ENCODE data around the gene SDHA. TPM values are rescaled to one million over a fixed set of nuclear protein-coding genes. Genes with fewer than 3 reads are reported as not detected.
"Not testable (repeated sequence)": the region's sequence is repeated elsewhere in the genome, so short reads cannot be mapped to it uniquely, and the experiment has no call there.

The SDHA gene
- total RNA-seq, 1 donor from 2014 or later: 91.7 TPM

DNA sequence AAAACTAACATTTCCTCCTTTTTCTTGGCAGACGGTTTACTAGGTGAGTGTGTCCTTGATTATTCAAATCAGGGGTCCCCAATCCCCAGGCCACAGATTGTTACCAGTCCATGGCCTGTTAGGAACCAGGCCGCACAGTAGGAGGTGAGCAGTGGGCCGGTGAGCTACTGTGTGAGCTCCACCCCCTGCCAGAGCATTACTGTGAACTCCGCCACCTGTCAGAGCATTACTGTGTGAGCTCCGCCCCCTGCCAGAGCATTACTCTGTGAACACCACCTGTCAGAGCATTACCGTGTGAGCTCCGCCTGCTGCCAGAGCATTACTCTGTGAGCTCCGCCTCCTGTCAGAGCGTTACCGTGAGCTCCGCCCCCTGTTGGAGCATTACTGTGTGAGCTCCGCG lies 39.0 kb downstream of the SDHA start:
- H3K36me3 ChIP-seq (ENCODE audit: insufficient read depth, low read length): peaks cover 14% of the 10 kb centered on the region
- DNase-seq (ENCODE audit: low read depth) (no peak), FAIRE-seq (no peak)
- no peaks in the 10 kb centered on the region for H4K20me1 ChIP-seq (ENCODE audit: insufficient read depth, low read length)
- no peak overlapping the region for H3K9ac ChIP-seq (ENCODE audit: low read length)
- TF ChIP-seq CTCF (IDR thresholded peaks at IDR 0.05; ENCODE audit: insufficient read depth, low read depth, low read length) (no peak), EZH2 (IDR thresholded peaks at IDR 0.05; ENCODE audit: insufficient read depth, low read length) (no peak)
- no peaks in the 10 kb centered on the region for H3K4me1 Mint-ChIP-seq (ENCODE audit: low read depth, unreplicated experiment)
- no peak overlapping the region for H3K4me2 ChIP-seq (ENCODE audit: low read length)
- no peaks in the 10 kb centered on the region for H3K27me3 Mint-ChIP-seq (ENCODE audit: low read depth, unreplicated experiment)
- no peak overlapping the region for H3K27ac Mint-ChIP-seq (ENCODE audit: unreplicated experiment)
- H3K27ac ChIP-seq (ENCODE audit: low read depth, low read length): no peak overlapping the region
- H3K9me3 ChIP-seq (ENCODE audit: insufficient read depth, low read depth, low read length): peaks cover 3% of the 10 kb centered on the region
- peaks cover 3% of the 10 kb centered on the region for H3K4me1 ChIP-seq (ENCODE audit: insufficient read depth, low read length)
- no peak overlapping the region for H2AFZ ChIP-seq (ENCODE audit: low read depth, low read length)
- no peak overlapping the region for H3K4me3 Mint-ChIP-seq (ENCODE audit: unreplicated experiment)
- peaks cover 29% of the 10 kb centered on the region for H3K36me3 Mint-ChIP-seq (ENCODE audit: low read depth, unreplicated experiment)
- no peak overlapping the region for H3K4me3 ChIP-seq (ENCODE audit: insufficient read depth, low read depth, low read length)
- no peaks in the 10 kb centered on the region for H3K27me3 ChIP-seq (ENCODE audit: insufficient read depth, low read length)
- H3K79me2 ChIP-seq (ENCODE audit: insufficient read depth, low read length): no peaks in the 10 kb centered on the region
- peaks cover 8% of the 10 kb centered on the region for H3K9me3 Mint-ChIP-seq (ENCODE audit: unreplicated experiment)

DNA sequence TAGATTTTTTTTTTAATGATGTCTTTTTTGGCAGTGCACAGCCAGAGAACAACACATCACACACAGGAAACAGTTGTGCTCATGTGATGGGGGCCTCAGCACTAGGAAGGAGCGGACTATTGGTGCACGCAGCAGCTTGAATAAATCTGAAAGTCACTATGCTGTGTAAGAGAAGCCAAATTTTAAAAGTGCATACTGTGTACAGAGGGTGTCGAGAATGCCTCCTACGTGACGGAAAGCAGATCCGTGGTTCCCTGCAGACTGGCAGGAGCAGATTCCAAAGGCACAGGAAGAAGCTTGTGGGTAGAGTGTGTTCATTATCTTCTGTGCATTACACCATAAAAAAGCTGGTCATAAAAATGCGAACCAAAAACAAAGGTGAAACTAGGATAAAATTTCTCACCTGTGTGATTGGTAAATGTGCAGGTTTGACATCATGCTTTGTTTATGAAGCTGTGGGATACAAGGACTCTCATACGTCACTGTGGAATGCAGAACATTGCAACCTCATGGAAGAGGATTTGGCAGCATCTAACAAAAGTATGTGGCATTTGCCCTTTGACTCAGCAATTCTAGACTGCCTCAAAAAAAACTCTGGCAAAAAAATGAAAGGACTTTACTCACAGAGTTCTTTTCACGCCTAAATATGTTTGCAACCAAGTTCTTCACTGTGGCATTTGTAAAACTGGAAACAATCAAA lies 45.3 kb downstream of the SDHA start:
- not testable (repeated sequence) for H3K4me3 ChIP-seq (ENCODE audit: insufficient read depth, low read depth, low read length); H3K79me2 ChIP-seq (ENCODE audit: insufficient read depth, low read length); H2AFZ ChIP-seq (ENCODE audit: low read depth, low read length); H3K9me3 ChIP-seq (ENCODE audit: insufficient read depth, low read depth, low read length); H3K27me3 ChIP-seq (ENCODE audit: insufficient read depth, low read length); H3K9me3 Mint-ChIP-seq (ENCODE audit: unreplicated experiment); H3K36me3 ChIP-seq (ENCODE audit: insufficient read depth, low read length); H3K27me3 Mint-ChIP-seq (ENCODE audit: low read depth, unreplicated experiment); FAIRE-seq
- Mint-ChIP-seq H3K36me3 (ENCODE audit: low read depth, unreplicated experiment) (peaks cover 18% of the 10 kb centered on the region), H3K27ac (ENCODE audit: unreplicated experiment) (peak overlapping the region; percentile 98), H3K4me1 (ENCODE audit: low read depth, unreplicated experiment) (peaks cover 12% of the 10 kb centered on the region), H3K4me3 (ENCODE audit: unreplicated experiment) (peak overlapping the region; percentile 67)
- Histone ChIP-seq H3K4me1 (ENCODE audit: insufficient read depth, low read length) (peaks cover 23% of the 10 kb centered on the region), H3K9ac (ENCODE audit: low read length) (peak overlapping the region; percentile 36), H4K20me1 (ENCODE audit: insufficient read depth, low read length) (peaks cover 17% of the 10 kb centered on the region), H3K27ac (ENCODE audit: low read depth, low read length) (peak overlapping the region; percentile 62), H3K4me2 (ENCODE audit: low read length) (peak overlapping the region; percentile 58)
- DNase-seq (ENCODE audit: low read depth): peak; percentile 97

- H3K27ac ChIP-seq (ENCODE audit: low read depth, low read length): peak overlapping the region; percentile 62
- Mint-ChIP-seq H3K4me3 (ENCODE audit: unreplicated experiment) (no peak overlapping the region), H3K27ac (ENCODE audit: unreplicated experiment) (peak overlapping the region; percentile 98), H3K36me3 (ENCODE audit: low read depth, unreplicated experiment) (peaks cover 16% of the 10 kb centered on the region), H3K9me3 (ENCODE audit: unreplicated experiment) (peaks cover 5% of the 10 kb centered on the region), H3K4me1 (ENCODE audit: low read depth, unreplicated experiment) (peaks cover 12% of the 10 kb centered on the region), H3K27me3 (ENCODE audit: low read depth, unreplicated experiment) (no peaks in the 10 kb centered on the region)
- peak overlapping the region; percentile 17 for H3K9ac ChIP-seq (ENCODE audit: low read length)
- H3K79me2 ChIP-seq (ENCODE audit: insufficient read depth, low read length): no peaks in the 10 kb centered on the region
- H3K4me2 ChIP-seq (ENCODE audit: low read length): peak overlapping the region; percentile 58
- no peaks in the 10 kb centered on the region for H3K27me3 ChIP-seq (ENCODE audit: insufficient read depth, low read length)
- H3K36me3 ChIP-seq (ENCODE audit: insufficient read depth, low read length): peaks cover 7% of the 10 kb centered on the region
- H3K9me3 ChIP-seq (ENCODE audit: insufficient read depth, low read depth, low read length): no peaks in the 10 kb centered on the region
- DNase-seq (ENCODE audit: low read depth) (no peak), FAIRE-seq (no peak)
- peaks cover 17% of the 10 kb centered on the region for H4K20me1 ChIP-seq (ENCODE audit: insufficient read depth, low read length)
- no peak overlapping the region for H2AFZ ChIP-seq (ENCODE audit: low read depth, low read length)
- TF ChIP-seq CTCF (IDR thresholded peaks at IDR 0.05; ENCODE audit: insufficient read depth, low read depth, low read length): no peak
- H3K4me1 ChIP-seq (ENCODE audit: insufficient read depth, low read length): peaks cover 23% of the 10 kb centered on the region
- H3K4me3 ChIP-seq (ENCODE audit: insufficient read depth, low read depth, low read length): no peak overlapping the region
These were observed 46.2 kb downstream of the SDHA start for GRCh38 chr5:264338-264737.

DNA sequence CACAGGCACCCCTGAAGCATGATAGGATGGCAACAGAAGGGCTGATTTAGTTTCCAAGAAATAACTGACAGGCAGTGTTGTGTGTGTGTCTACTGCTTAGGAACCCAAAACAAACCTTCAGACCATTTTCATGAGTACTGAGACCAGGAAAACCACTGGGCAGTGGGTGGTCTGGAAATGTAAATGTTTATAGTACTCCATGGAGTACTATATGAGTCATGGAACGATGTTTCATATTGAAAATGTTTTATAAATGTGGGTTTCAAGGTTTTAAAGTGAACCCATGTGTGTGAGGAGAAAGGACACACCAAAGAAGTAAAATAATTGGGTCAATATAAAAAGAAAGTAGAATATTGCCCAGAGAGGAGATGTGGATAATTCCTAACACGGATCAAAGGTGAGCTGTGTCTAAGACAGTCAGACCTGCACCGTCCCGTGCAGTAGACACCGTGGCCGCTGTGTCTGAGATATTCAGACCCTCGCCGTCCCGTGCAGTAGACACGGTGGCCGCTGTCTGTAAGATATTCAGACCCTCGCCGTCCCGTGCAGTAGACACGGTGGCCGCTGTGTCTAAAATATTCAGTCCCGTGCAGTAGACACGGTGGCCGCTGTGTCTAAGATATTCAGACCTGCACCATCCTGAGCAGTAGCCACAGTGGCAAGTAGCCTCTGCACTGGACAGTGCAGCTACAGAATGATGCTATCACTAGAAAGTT lies 48.3 kb downstream of the SDHA start:
- peak overlapping the region; percentile 31 for H3K4me2 ChIP-seq (ENCODE audit: low read length)
- H3K4me1 ChIP-seq (ENCODE audit: insufficient read depth, low read length): peaks cover 28% of the 10 kb centered on the region
- H3K4me3 Mint-ChIP-seq (ENCODE audit: unreplicated experiment); H3K27me3 ChIP-seq (ENCODE audit: insufficient read depth, low read length); H3K27me3 Mint-ChIP-seq (ENCODE audit: low read depth, unreplicated experiment); FAIRE-seq; H3K9me3 Mint-ChIP-seq (ENCODE audit: unreplicated experiment); H3K36me3 ChIP-seq (ENCODE audit: insufficient read depth, low read length); H3K27ac Mint-ChIP-seq (ENCODE audit: unreplicated experiment); H3K4me3 ChIP-seq (ENCODE audit: insufficient read depth, low read depth, low read length); H3K9me3 ChIP-seq (ENCODE audit: insufficient read depth, low read depth, low read length); H2AFZ ChIP-seq (ENCODE audit: low read depth, low read length); H3K79me2 ChIP-seq (ENCODE audit: insufficient read depth, low read length): not testable (repeated sequence)
- H3K27ac ChIP-seq (ENCODE audit: low read depth, low read length): peak overlapping the region; percentile 20
- DNase-seq (ENCODE audit: low read depth): peak; percentile 42
- H4K20me1 ChIP-seq (ENCODE audit: insufficient read depth, low read length): peaks cover 17% of the 10 kb centered on the region
- H3K9ac ChIP-seq (ENCODE audit: low read length): peak overlapping the region; percentile 5
- Mint-ChIP-seq H3K36me3 (ENCODE audit: low read depth, unreplicated experiment) (peaks cover 16% of the 10 kb centered on the region), H3K4me1 (ENCODE audit: low read depth, unreplicated experiment) (peaks cover 14% of the 10 kb centered on the region)

Data from astrocyte (in vitro differentiated cells and primary cell).